ENCODE data around the gene FRA10AC1. TPM values are rescaled to one million over a fixed set of nuclear protein-coding genes. Genes with fewer than 3 reads are reported as not detected.

Gene FRA10AC1
- total and polyA plus RNA-seq, 2 of the 13 experiments (the other 11 are each of a cell fraction or from before 2014, with no cell fraction given) = 5.3 to 7.4 TPM

DNA sequence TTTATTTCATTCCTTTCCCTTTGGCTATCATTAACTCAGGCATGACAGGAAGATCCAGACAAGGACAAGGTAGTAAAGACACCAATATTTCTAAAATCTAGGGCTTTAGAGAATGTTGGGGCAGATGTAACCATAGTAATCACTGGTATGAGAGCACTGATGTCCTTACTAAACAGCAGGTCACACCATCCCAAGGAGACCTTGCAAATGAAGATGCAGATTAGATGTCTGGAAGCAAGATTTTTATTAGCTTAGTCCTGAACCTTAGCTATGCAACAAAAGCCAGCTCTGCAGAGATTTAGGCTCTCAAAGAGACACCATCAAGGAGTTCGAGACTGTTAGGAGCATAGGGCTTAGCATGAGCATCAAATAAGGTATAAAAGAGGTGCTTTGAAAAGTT is 23.6 kb upstream of the FRA10AC1 start (continued):
- TF ChIP-seq, protein P1, sequence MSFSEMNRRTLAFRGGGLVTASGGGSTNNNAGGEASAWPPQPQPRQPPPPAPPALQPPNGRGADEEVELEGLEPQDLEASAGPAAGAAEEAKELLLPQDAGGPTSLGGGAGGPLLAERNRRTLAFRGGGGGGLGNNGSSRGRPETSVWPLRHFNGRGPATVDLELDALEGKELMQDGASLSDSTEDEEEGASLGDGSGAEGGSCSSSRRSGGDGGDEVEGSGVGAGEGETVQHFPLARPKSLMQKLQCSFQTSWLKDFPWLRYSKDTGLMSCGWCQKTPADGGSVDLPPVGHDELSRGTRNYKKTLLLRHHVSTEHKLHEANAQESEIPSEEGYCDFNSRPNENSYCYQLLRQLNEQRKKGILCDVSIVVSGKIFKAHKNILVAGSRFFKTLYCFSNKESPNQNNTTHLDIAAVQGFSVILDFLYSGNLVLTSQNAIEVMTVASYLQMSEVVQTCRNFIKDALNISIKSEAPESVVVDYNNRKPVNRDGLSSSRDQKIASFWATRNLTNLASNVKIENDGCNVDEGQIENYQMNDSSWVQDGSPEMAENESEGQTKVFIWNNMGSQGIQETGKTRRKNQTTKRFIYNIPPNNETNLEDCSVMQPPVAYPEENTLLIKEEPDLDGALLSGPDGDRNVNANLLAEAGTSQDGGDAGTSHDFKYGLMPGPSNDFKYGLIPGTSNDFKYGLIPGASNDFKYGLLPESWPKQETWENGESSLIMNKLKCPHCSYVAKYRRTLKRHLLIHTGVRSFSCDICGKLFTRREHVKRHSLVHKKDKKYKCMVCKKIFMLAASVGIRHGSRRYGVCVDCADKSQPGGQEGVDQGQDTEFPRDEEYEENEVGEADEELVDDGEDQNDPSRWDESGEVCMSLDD (CRISPR knock-in tag; IDR thresholded peaks at IDR 0.05; ENCODE audit: borderline replicate concordance) = no peak
- TF ChIP-seq ZNF33B (CRISPR knock-in tag; IDR thresholded peaks at IDR 0.05) (no peak), ZFP41 (CRISPR knock-in tag; IDR thresholded peaks at IDR 0.05; ENCODE audit: borderline replicate concordance) (no peak)

DNA sequence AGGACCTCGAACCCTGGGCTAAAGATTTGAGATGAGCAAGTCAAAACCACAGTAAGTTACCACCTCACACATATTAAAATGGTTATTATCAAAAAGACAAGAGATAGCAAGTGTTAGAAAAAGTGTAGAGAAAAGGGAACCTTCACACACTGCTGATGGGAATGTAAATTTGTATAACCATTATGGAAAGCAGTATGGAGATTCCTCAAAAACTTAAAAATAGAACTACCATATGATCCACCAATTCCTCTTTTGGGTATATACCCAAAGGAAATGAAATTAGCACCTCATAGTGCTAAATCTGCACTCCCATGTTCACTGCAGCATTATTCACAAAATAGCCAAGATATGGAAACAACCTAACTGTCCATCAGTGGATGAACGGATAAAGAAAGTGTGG is 20.8 kb upstream of the FRA10AC1 start:
- Histone ChIP-seq H3K79me2 (ENCODE audit: insufficient read depth, low read length) (no peaks in the 10 kb centered on the region), H3K9ac (ENCODE audit: insufficient read depth, low read depth, low read length) (no peak overlapping the region), H3K36me3 (replicated peaks in 1 of 2; ENCODE audit: control insufficient read depth in 1 of 2, insufficient read depth in 2 of 2, low read length in 2 of 2) (no peaks in the 10 kb centered on the region), H2AFZ (ENCODE audit: low read length) (no peak overlapping the region), H3K27me3 (ENCODE audit: control insufficient read depth in 1 of 2, insufficient read depth in 2 of 2, low read length in 2 of 2) (no peaks in the 10 kb centered on the region; a peak in 1 of 5 replicates), H3K4me3 (replicated peaks in 1 of 3; ENCODE audit: insufficient read depth in 1 of 3, low read depth in 2 of 3, low read length in 3 of 3) (no peak overlapping the region), H4K20me1 (ENCODE audit: insufficient read depth, low read length) (no peaks in the 10 kb centered on the region), H3K27ac (ENCODE audit: extremely low read length, insufficient read depth, low read length) (no peak overlapping the region), H3K9me3 (ENCODE audit: low read length) (no peaks in the 10 kb centered on the region), H3K4me2 (ENCODE audit: low read depth, low read length) (no peak overlapping the region), H3K4me1 (ENCODE audit: insufficient read depth, low read length) (no peaks in the 10 kb centered on the region)
- ATAC-seq (no peak), FAIRE-seq (no peak), DNase-seq (ENCODE audit: low spot score) (no peak)
- intact Hi-C loops (cut with micrococcal nuclease; ENCODE audit: unreplicated experiment) = no loop called here
- TF ChIP-seq RFX1 (IDR thresholded peaks at IDR 0.05) (no peak), ZNF792 (CRISPR knock-in tag; IDR thresholded peaks at IDR 0.05) (no peak), ZNF788 (CRISPR knock-in tag; IDR thresholded peaks at IDR 0.05; ENCODE audit: borderline replicate concordance) (no peak), PTBP1 (IDR thresholded peaks at IDR 0.05; ENCODE audit: low read depth, low read length, poor library complexity, severe bottlenecking) (no peak), ZNF777 (CRISPR knock-in tag; IDR thresholded peaks at IDR 0.05) (no peak), BCL6 (CRISPR knock-in tag; IDR thresholded peaks at IDR 0.05) (no peak), TBP (CRISPR knock-in tag; IDR thresholded peaks at IDR 0.05) (no peak), ZNF121 (CRISPR knock-in tag; IDR thresholded peaks at IDR 0.05) (no peak), ZNF614 (CRISPR knock-in tag; IDR thresholded peaks at IDR 0.05; ENCODE audit: borderline replicate concordance) (no peak), ZNF674 (CRISPR knock-in tag; IDR thresholded peaks at IDR 0.05; ENCODE audit: low read depth) (no peak), MTF1 (CRISPR knock-in tag; IDR thresholded peaks at IDR 0.05) (no peak), ZNF136 (CRISPR knock-in tag; IDR thresholded peaks at IDR 0.05; ENCODE audit: low read depth) (no peak), TSC22D2 (CRISPR knock-in tag; IDR thresholded peaks at IDR 0.05; ENCODE audit: borderline replicate concordance) (no peak)
- TF ChIP-seq, protein P2, sequence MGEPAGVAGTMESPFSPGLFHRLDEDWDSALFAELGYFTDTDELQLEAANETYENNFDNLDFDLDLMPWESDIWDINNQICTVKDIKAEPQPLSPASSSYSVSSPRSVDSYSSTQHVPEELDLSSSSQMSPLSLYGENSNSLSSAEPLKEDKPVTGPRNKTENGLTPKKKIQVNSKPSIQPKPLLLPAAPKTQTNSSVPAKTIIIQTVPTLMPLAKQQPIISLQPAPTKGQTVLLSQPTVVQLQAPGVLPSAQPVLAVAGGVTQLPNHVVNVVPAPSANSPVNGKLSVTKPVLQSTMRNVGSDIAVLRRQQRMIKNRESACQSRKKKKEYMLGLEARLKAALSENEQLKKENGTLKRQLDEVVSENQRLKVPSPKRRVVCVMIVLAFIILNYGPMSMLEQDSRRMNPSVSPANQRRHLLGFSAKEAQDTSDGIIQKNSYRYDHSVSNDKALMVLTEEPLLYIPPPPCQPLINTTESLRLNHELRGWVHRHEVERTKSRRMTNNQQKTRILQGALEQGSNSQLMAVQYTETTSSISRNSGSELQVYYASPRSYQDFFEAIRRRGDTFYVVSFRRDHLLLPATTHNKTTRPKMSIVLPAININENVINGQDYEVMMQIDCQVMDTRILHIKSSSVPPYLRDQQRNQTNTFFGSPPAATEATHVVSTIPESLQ (CRISPR knock-in tag; conservative IDR thresholded peaks at IDR 0.05) = no peak
- TF ChIP-seq, protein P3, sequence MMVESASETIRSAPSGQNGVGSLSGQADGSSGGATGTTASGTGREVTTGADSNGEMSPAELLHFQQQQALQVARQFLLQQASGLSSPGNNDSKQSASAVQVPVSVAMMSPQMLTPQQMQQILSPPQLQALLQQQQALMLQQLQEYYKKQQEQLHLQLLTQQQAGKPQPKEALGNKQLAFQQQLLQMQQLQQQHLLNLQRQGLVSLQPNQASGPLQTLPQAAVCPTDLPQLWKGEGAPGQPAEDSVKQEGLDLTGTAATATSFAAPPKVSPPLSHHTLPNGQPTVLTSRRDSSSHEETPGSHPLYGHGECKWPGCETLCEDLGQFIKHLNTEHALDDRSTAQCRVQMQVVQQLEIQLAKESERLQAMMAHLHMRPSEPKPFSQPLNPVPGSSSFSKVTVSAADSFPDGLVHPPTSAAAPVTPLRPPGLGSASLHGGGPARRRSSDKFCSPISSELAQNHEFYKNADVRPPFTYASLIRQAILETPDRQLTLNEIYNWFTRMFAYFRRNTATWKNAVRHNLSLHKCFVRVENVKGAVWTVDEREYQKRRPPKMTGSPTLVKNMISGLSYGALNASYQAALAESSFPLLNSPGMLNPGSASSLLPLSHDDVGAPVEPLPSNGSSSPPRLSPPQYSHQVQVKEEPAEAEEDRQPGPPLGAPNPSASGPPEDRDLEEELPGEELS (CRISPR knock-in tag; IDR thresholded peaks at IDR 0.05) = no peak
- in situ Hi-C loops (cut with HindIII; ENCODE audit: extremely low pct_ligation_motif_present, low pct_unique_long_range_greater_than_20kb) = no loop called here
- POLR2A ChIA-PET = no interaction called here
- no TSS peak for BruUV-seq (replicated peaks)
- CTCF ChIA-PET (ENCODE audit: low intra/inter-chr PET ratio, low total read pairs) = no interaction called here
- WGBS (ENCODE audit: low lambda C conversion rate) = 48% methylated on average over 2 of the region's 2 CpGs

All from HepG2 (cell line).